Effector CD4-positive, alpha-beta T cell (primary cell): Measurements from ENCODE around the gene SEPTIN2.
"Not testable (repeated sequence)": the region's sequence is repeated elsewhere in the genome, so short reads cannot be mapped to it uniquely, and the experiment has no call there.

Experiments used
- DNase-seq: peaks from one replicate; pipeline ENCODE4 v3.0.0-alpha.2; 2020
- total RNA-seq: gene quantifications from one replicate; lab custom pipeline; 2026; lab: John Stamatoyannopoulos, UW

The SEPTIN2 gene
- 142 reads per million, percentile 88 among the genes with 10 or more reads in this experiment for total RNA-seq

GRCh38 chr2:241315879-241316631 is at the start of gene SEPTIN2:
TSS of gene SEPTIN2 (plus strand) at chr2:241315925. CDS start at chr2:241324233, 8,308 bp downstream.
- peak; percentile 69 for DNase-seq

GRCh38 chr2:241267249-241268067 is 48.3 kb upstream of the SEPTIN2 start:
- DNase-seq: no peak

DNA sequence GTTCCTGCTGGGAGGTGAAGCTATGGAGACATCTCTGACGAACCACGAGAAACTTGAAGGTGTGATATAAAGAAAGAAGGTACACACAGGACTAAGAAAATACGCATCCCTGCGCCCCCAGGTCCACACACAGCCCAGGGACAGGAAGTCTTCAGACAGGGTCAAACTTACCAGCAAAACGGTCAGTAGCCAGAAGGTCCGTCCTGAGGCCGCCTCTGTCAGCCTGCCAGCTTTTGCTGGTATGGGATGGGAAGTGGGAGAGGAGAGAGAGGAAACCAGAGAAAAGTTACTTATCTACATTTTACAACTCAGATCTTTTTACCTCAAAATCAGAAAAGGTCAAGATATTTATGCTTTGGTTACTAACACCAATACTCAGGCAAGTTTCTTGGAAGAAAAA is 47.4 kb upstream of the SEPTIN2 start:
- DNase-seq: no peak

- no peak for DNase-seq
Observed at GRCh38 chr2:241268716-241269445, 46.8 kb upstream of the SEPTIN2 start.

DNA sequence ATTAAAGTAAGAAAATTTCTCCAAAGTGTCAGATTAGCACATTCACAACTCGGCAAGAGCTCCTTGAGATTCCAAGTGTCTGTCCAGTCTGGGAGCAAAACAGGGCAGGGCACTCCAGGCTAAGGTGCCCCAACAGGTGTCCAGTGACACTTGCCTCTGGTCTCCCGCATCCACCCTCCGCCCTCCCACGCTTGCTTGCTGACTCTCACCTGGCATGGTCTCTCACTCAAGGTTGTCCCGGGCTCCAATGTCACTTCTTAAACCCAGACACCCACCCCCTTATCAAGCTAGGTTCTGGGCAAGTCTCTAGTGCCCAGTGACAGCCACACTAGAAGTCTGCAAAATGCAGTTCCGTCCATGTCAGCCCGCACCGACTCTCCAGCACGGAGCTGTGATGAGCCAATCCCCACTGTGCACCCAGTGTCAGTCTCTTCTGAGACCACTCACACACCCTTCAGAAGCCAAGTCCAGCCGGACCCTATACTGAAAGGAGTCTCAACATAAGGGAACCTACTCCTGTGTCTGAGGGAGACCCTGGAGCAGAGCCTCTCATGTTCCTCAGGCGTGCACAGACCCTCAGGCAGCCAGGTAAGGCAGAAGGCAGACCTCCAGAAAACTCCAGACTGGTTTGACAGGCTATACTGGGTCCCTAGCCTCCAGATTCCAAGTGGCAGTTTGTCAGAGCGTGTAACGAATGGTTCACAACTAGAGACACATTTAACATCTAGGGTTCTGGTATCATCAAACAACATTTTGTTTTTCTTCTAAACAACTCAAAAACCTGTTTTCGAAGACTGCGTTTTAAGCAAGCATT is 45.8 kb upstream of the SEPTIN2 start:
- DNase-seq: no peak

GRCh38 chr2:241270531-241270930 is 45.2 kb upstream of the SEPTIN2 start:
- DNase-seq: no peak

DNA sequence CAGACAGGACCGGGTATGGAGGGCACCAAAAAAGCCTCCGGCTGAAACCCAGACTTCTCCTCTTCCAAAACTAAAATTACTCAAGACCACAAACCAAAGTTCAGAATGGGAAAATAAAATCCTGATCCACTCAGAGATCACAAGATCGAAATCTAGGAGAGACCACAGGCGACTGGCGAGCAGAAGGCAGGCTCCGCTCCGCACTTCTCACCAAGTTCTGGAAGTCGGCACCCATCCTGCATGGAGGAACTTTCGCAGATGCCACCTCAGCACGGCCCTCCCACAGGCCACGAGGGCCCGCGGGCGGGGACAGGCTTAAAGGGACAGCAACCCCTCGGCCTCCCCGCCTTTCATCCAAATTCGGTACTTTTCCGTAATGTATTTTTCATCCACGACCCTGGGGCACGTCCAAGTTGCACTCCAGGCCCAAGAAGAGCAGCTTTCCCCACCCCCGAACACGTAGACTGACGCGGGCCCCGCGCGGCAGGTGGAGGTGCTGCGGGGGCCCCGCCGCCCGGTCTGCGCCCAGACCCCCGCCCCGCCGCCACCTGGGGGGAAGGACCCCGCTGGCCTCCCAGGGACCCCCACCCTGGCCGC is 43.9 kb upstream of the SEPTIN2 start:
- DNase-seq: peak; percentile 42

DNA sequence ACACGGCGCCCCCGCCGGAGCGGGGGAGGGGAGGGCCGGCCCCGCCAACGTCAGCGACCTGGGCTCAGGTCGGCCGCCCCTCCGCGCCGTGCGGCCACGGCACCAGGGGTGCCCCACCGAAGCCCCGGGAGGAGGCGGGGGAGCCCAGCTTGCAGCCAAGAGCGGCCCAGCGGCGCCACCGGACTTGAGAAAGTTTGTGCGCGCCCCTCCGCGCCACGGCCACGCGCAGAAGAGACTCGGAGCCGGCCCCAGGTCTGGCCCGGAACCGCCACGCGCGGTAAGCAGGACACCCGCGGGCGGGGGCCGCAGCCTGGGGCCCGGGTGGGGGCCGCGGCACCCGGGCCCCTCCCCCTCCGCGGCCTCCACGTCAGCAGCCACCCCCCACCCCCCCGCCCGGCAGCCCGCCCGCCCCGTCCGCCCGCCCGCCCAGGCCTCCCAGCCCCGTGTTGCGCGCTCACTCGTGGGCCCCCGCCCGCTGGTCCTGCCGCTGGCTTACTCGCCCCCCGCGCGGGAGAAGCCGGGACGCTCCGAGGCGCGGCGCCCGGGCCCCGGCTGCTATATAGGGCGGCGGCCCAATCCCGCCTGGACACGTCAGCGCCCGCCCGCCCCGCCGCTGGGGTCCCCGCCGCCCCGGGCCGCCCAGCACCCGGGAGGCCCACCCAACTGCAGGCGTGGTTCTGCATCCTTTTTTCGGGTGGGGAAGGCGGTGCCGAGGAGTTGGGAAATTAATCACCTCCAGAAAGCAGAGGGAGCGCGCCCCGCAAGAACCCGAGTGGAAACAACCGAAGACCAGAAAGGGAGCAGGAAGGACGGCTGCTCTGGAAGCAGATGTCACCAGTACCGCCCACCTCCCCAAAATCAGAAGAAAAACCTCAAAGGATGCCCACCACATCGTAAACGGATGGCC is 43.2 kb upstream of the SEPTIN2 start:
- DNase-seq: peak; percentile 43

DNA sequence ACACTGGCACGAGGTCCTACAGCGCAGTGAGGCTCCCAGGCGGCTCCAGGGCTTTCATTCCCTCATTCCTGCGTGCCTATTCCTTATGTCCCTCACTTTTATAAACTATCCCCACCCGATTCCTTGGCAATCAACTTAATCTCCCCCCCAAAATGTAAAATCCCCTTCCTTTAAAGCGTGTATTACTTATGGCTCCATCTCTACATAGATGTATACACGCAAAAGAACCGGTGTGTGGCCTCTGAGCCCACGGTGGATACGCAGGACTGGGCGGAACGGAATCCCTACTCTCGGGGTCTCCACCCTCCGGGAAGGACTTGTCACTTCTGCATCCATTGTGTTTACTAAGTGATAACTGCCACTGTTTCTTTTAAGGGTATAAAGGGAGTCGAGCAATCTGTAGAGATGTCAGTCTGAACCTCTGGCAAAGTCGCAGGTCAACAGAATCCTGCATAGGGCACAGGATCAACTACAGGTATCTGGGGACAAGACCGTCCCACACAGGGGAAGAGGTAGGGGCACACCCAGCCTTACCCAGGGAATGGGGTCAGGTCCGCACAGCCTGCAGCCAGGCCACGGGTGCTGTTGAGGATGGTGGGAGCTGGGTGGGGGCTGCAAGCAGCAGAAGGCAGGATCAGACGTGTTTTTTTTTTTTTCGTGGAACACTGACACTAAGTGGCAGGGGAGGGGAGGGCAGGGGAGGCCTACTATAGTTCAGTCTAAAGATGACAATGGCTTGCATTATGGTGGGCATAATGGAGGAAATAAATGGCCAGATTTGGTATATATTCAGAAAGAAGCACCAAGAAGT is 42.3 kb upstream of the SEPTIN2 start:
- DNase-seq: no peak

DNA sequence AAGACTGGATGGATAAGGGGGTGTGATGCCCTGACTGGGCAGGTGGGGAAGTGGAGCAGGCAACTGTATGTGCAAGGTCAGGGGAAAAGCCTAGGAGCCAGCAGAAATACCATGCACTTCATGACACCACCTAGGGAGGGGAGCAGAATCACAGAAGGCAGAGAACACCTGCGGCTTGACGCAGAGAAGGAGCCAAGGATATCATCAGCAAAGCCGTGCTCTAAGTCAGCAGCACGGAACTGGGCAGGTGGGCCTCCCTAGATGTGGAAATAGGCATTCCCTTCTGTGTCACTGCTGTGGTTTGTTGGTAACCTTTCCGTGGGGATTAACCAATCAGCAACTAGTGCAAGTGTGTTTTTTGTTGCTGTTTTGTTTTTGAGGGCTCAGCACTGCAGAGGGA is 41.6 kb upstream of the SEPTIN2 start:
- no peak for DNase-seq

GRCh38 chr2:241275504-241275903 is 40.2 kb upstream of the SEPTIN2 start:
- DNase-seq: no peak

- DNase-seq: no peak
Observed at GRCh38 chr2:241275910-241276309, 39.8 kb upstream of the SEPTIN2 start.

GRCh38 chr2:241278306-241278705 is 37.4 kb upstream of the SEPTIN2 start:
- not testable (repeated sequence) for DNase-seq

GRCh38 chr2:241279413-241279812 is 36.3 kb upstream of the SEPTIN2 start:
- DNase-seq: no peak

- no peak for DNase-seq
Observed at GRCh38 chr2:241279828-241280227, 35.9 kb upstream of the SEPTIN2 start.

GRCh38 chr2:241280291-241280690 is 35.4 kb upstream of the SEPTIN2 start:
- DNase-seq: no peak

DNA sequence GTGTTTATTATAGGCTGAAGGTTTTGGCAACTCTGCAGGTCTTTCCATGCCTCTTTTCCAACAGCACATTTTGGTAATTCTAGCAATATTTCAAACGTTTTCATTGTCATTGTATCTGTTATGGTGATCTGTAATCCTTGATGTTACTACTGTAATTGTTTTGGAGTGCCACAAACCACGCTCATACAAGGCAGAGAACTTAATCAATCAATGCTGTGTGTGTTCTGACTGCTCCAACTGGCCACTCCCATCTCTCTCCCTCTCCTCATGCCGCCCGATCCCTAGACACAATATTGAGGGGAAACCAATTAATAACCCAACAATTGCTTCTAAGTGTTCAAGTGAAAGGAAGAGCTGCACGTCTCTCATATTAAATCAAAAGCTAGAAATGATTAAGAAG is 33.2 kb upstream of the SEPTIN2 start:
- no peak for DNase-seq

- no peak for DNase-seq
Observed at GRCh38 chr2:241285596-241285995, 30.1 kb upstream of the SEPTIN2 start.

DNA sequence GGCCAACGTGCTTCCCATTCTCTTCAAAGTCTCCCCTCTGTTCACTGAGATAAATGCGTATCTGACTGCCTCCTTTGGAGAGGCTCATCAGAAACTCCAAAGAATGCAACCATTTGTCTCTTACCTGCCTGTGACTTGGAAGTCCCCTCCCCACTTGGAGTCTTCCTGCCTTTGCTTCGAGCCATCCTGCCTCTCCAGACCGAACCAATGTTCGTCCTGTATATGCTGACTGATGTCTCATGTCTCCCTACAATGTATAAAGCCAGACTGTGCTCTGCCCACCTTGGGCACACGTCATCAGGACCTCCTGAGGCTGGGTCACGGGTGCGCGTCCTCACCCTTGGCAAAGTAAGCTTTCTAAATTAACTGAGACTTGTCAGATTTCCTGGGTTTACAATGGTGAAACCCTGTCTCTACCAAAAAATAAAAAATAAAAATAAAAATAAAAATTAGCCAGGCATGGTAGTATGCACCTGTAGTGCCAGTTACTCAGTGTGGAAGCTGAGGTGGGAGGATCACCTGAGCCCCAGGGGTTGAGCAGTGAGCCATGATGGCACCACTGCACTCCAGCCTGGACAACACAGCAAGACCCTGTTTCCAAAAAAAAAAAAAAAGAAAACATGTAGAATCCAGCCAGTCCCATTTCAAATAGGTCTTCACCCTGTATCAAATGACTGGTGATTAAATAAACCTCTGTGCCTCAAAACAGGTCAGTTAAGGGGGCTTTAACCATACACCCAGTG is 29.2 kb upstream of the SEPTIN2 start:
- DNase-seq: no peak
